HepG2 (cell line): ENCODE results near the gene TNFRSF18. TPM values are rescaled to one million over a fixed set of nuclear protein-coding genes. Genes with fewer than 3 reads are reported as not detected.
A peak's percentile ranks its signal among the peaks of the same experiment; 100 is the strongest.

Source experiments
- ATAC-seq: fragments of 200-7000 bp; cut with Tn5 transposase; 3 replicates; pipeline ENCODE4 v1.9.1; 2020; ENCODE audit warnings: mild to moderate bottlenecking, moderate library complexity
- BruUV-seq: library from RNA; stranded (reverse); fragments of 400-500 nt; replicated peaks from 2 replicates; lab custom pipeline; 2021; lab: Mats Ljungman, UMichigan
- CTCF ChIA-PET: fragments of 300-600 bp; formaldehyde crosslinking; extraction: SDS; loops from one replicate; lab custom pipeline; 2021; ENCODE audit warnings: low total read pairs, inconsistent platforms, low intra/inter-chr PET ratio; lab: Yijun Ruan, JAX
- POLR2A ChIA-PET: fragments of 350-600 bp; sonication (Branson Sonifier 250); formaldehyde crosslinking; loops from one replicate; lab custom pipeline; 2020; ENCODE audit warnings: antibody characterized with exemption, inconsistent platforms; lab: Yijun Ruan, JAX
- DNase-seq: peaks from one replicate; pipeline ENCODE4 v3.0.0-alpha.2; 2015; ENCODE audit warnings: low spot score
- FAIRE-seq: peaks from 3 replicates; lab custom pipeline; 2011; peaks lifted over from hg19 to GRCh38; lab: Jason Lieb, UNC
- H2AFZ ChIP-seq: one replicate; pipeline ENCODE4 v1.6.1; 2011; ENCODE audit warnings: low read length, inconsistent platforms
- H3K27ac ChIP-seq: fragments of 300-600 bp; 3 replicates; pipeline ENCODE4 v1.8.0; 2011; ENCODE audit warnings: mixed run types, mild to moderate bottlenecking, mixed read lengths, low read length, inconsistent platforms; ENCODE audit not compliant: insufficient read depth; ENCODE audit errors: extremely low read length
- H3K27me3 ChIP-seq, 2 experiments: fragments of 200-600 bp in 1 of 2; 2 replicates in 1 of 2; 3 replicates in 1 of 2; pipeline versions ENCODE4 v1.6.0 to v1.8.0; 2011; ENCODE audit warnings: low read length in 2 of 2, mild to moderate bottlenecking in 2 of 2, moderate library complexity in 2 of 2, inconsistent platforms in 1 of 2; ENCODE audit not compliant: insufficient read depth in 2 of 2, control insufficient read depth in 1 of 2
- H3K36me3 ChIP-seq, 2 experiments: fragments of 200-600 bp in 1 of 2; replicated peaks in 1 of 2; 2 replicates in 1 of 2; 3 replicates in 1 of 2; pipeline versions ENCODE4 v1.5.1 to v1.8.0; 2011; ENCODE audit warnings: low read length in 2 of 2, inconsistent platforms in 1 of 2; ENCODE audit not compliant: insufficient read depth in 2 of 2, control insufficient read depth in 1 of 2
- H3K4me1 ChIP-seq: 2 replicates; pipeline ENCODE4 v1.5.1; 2012; ENCODE audit warnings: low read length, inconsistent platforms; ENCODE audit not compliant: insufficient read depth
- H3K4me2 ChIP-seq: 2 replicates; pipeline ENCODE4 v1.6.0; 2011; ENCODE audit warnings: low read depth, low read length, inconsistent platforms
- H3K4me3 ChIP-seq, 3 experiments: fragments of 200-600 bp in 1 of 3; sonication (generic), shearing (Covaris generic) in 1 of 3; replicated peaks in 1 of 3; 2 replicates each; pipeline ENCODE4 v1.5.1; 2011 to 2016; ENCODE audit warnings: low read length in 3 of 3, inconsistent platforms in 2 of 3, low read depth in 2 of 3, mild to moderate bottlenecking in 2 of 3, control low read depth in 1 of 3, mixed read lengths in 1 of 3; ENCODE audit not compliant: insufficient read depth in 1 of 3
- H3K79me2 ChIP-seq: one replicate; pipeline ENCODE4 v1.6.1; 2011; ENCODE audit warnings: low read length, inconsistent platforms; ENCODE audit not compliant: insufficient read depth
- H3K9ac ChIP-seq: 2 replicates; pipeline ENCODE4 v1.6.0; 2011; ENCODE audit warnings: mild to moderate bottlenecking, low read depth, low read length, inconsistent platforms; ENCODE audit not compliant: insufficient read depth
- H3K9me3 ChIP-seq: 2 replicates; pipeline ENCODE4 v1.5.1; 2012; ENCODE audit warnings: mild to moderate bottlenecking, low read length
- H4K20me1 ChIP-seq: 2 replicates; pipeline ENCODE4 v1.6.0; 2011; ENCODE audit warnings: inconsistent platforms, mild to moderate bottlenecking, low read length, moderate library complexity; ENCODE audit not compliant: insufficient read depth
- AKAP8 ChIP-seq: sonication (generic); formaldehyde crosslinking; IDR thresholded peaks from 2 replicates; pipeline ENCODE4 v1.5.1; 2020; ENCODE audit warnings: mild to moderate bottlenecking, missing genetic modification reagents
- BRCA1 ChIP-seq: sonication (generic); formaldehyde crosslinking; IDR thresholded peaks from 2 replicates; pipeline ENCODE4 v1.4.0; 2020; ENCODE audit warnings: missing genetic modification reagents
- DDIT3 ChIP-seq: sonication (generic); formaldehyde crosslinking; IDR thresholded peaks from 2 replicates; pipeline ENCODE4 v1.4.0; 2020; ENCODE audit warnings: mild to moderate bottlenecking, missing genetic modification reagents
- HDAC2 ChIP-seq: sonication (generic); formaldehyde crosslinking; IDR thresholded peaks from 2 replicates; pipeline ENCODE4 v1.4.0; 2020; ENCODE audit warnings: missing genetic modification reagents
- NRL ChIP-seq: sonication (generic); formaldehyde crosslinking; IDR thresholded peaks from 2 replicates; pipeline ENCODE4 v1.5.0; 2020; ENCODE audit warnings: missing genetic modification reagents, mild to moderate bottlenecking, moderate library complexity, borderline replicate concordance
- PHF21A ChIP-seq: sonication (generic); formaldehyde crosslinking; IDR thresholded peaks from 2 replicates; pipeline ENCODE4 v1.5.0; 2020; ENCODE audit warnings: mild to moderate bottlenecking, missing genetic modification reagents
- RARA ChIP-seq: IDR thresholded peaks from 2 replicates; pipeline ENCODE4 v1.6.1; 2016; ENCODE audit warnings: missing genetic modification reagents, missing compliant biosample characterization
- SMAD1 ChIP-seq: sonication (generic); formaldehyde crosslinking; IDR thresholded peaks from 2 replicates; pipeline ENCODE4 v1.4.0; 2020; ENCODE audit warnings: missing genetic modification reagents, low read depth, mild to moderate bottlenecking, borderline replicate concordance
- TEAD3 ChIP-seq: optimal IDR thresholded peaks from 2 replicates; pipeline ENCODE3; 2016; ENCODE audit warnings: borderline replicate concordance
- THAP9 ChIP-seq: sonication (generic); formaldehyde crosslinking; IDR thresholded peaks from 2 replicates; pipeline ENCODE4; 2020; ENCODE audit warnings: missing genetic modification reagents, mild to moderate bottlenecking, borderline replicate concordance
- ZNF274 ChIP-seq: sonication (generic); formaldehyde crosslinking; IDR thresholded peaks from 2 replicates; pipeline ENCODE4 v1.5.1; 2020; ENCODE audit warnings: mild to moderate bottlenecking, missing genetic modification reagents
- ZNF567 ChIP-seq: sonication (generic); formaldehyde crosslinking; IDR thresholded peaks from 2 replicates; pipeline ENCODE4 v1.8.1; 2023; ENCODE audit warnings: mild to moderate bottlenecking, missing genetic modification reagents, borderline replicate concordance
- ZNF816 ChIP-seq: sonication (generic); formaldehyde crosslinking; IDR thresholded peaks from 2 replicates; pipeline ENCODE4 v1.8.0; 2022; ENCODE audit warnings: missing genetic modification reagents, mild to moderate bottlenecking, borderline replicate concordance
- ZSCAN31 ChIP-seq: sonication (generic); formaldehyde crosslinking; IDR thresholded peaks from 2 replicates; pipeline ENCODE4 v1.5.0; 2020; ENCODE audit warnings: low read depth, mild to moderate bottlenecking, missing genetic modification reagents
- whole genome bisulfite sequencing: methylation state at CpG from one replicate; pipeline ENCODE4 v1.1.6; 2017; ENCODE audit warnings: low lambda C conversion rate; 5-methylcytosine and 5-hydroxymethylcytosine counted together
- in situ Hi-C: cut with HindIII; loops from 2 replicates; pipeline ENCODE4 v1.10.0; 2017; ENCODE audit warnings: low pct_unique_long_range_greater_than_20kb; ENCODE audit not compliant: extremely low pct_ligation_motif_present
- intact Hi-C: fragments of 100-400 bp; cut with micrococcal nuclease; formaldehyde crosslinking; loops from one replicate; pipeline ENCODE4 v1.10.0; 2022; ENCODE audit not compliant: unreplicated experiment
- polyA plus RNA-seq, 8 experiments: library from polyadenylated mRNA; depleted of rRNA in 3 of 8; stranded (reverse) in 7 of 8; unstranded in 1 of 8; fragments of >200 nt; fragmentation: Illumina TruSeq in 4 of 8; extraction: Trizol in 4 of 8; gene quantifications; 2 replicates each; pipeline versions ENCODE4 v1.2.1 to v1.2.3, GENCODE V29; 2011 to 2016; ENCODE audit warnings: low read depth in 4 of 8, missing spikeins in 1 of 8, mixed read lengths in 1 of 8; ENCODE audit not compliant: insufficient read depth in 1 of 8
- total RNA-seq, 5 experiments: library from RNA; depleted of rRNA; stranded (reverse); fragments of >200 nt; fragmentation: Illumina TruSeq; extraction: Trizol; gene quantifications; 2 replicates each; pipeline ENCODE4 v1.2.3, GENCODE V29; 2016; ENCODE audit warnings: low read depth in 1 of 5

TNFRSF18 gene
- total and polyA plus RNA-seq, 2 of the 13 experiments (the other 11 are each of a cell fraction or from before 2014, with no cell fraction given) = not detected

GRCh38 chr1:1167841-1168450 is 38.4 kb downstream of the TNFRSF18 start:
- in situ Hi-C loops = no loop called here
- Histone ChIP-seq H3K4me1 (peaks cover 58% of the 10 kb centered on the region), H3K4me2 (peak overlapping the region; percentile 76), H3K4me3 (peak overlapping the region in 2 of 3 experiments; percentile 34 to 60; a peak in 3 of 6 replicates), H4K20me1 (no peaks in the 10 kb centered on the region), H2AFZ (no peak overlapping the region), H3K36me3 (no peaks in the 10 kb centered on the region), H3K79me2 (no peaks in the 10 kb centered on the region), H3K9me3 (no peaks in the 10 kb centered on the region), H3K27me3 (peaks cover 6 to 18% of the 10 kb centered on the region in 2 experiments; a peak in 4 of 5 replicates), H3K9ac (0 out of 2 replicates have a peak overlapping the region, but pooled peaks have one; percentile 22), H3K27ac (no peak overlapping the region)
- no TSS peak for BruUV-seq
- intact Hi-C loops = no loop called here
- DNase-seq (no peak), ATAC-seq (peak; percentile 17), FAIRE-seq (no peak)
- WGBS = 66% methylated on average over 13 of the region's 36 CpGs
- POLR2A ChIA-PET = interaction anchor here (1.2 to 7.4 kb wide), 4 partner anchors 9 to 162 kb away, joined by 3 to 93 read pairs (median 5); partner anchors contain the start of genes B3GALT6 and SDF4
- CTCF ChIA-PET = no interaction called here
- TF ChIP-seq NRL (CRISPR knock-in tag) = no peak
- TF ChIP-seq ZNF816 (CRISPR knock-in tag) = 0 out of 2 replicates have a peak, but pooled peaks have one; percentile 42
- TF ChIP-seq PHF21A = no peak
- TF ChIP-seq ZNF274 (CRISPR knock-in tag) = no peak
- TF ChIP-seq DDIT3 (CRISPR knock-in tag) = no peak
- no peak for TF ChIP-seq ZSCAN31
- no peak for TF ChIP-seq HDAC2 (CRISPR knock-in tag)
- TF ChIP-seq AKAP8 (CRISPR knock-in tag) = 0 out of 2 replicates have a peak, but pooled peaks have one; percentile 9
- no peak for TF ChIP-seq BRCA1
- no peak for TF ChIP-seq TEAD3
- no peak for TF ChIP-seq SMAD1
- TF ChIP-seq RARA = peak; percentile 54
- 0 out of 2 replicates have a peak, but pooled peaks have one; percentile 12 for TF ChIP-seq THAP9
- TF ChIP-seq ZNF567 = no peak
